ENCODE measurements around the gene CCDC8. TPM values are rescaled to one million over a fixed set of nuclear protein-coding genes. Genes with fewer than 3 reads are reported as not detected.

Gene CCDC8, protein sequence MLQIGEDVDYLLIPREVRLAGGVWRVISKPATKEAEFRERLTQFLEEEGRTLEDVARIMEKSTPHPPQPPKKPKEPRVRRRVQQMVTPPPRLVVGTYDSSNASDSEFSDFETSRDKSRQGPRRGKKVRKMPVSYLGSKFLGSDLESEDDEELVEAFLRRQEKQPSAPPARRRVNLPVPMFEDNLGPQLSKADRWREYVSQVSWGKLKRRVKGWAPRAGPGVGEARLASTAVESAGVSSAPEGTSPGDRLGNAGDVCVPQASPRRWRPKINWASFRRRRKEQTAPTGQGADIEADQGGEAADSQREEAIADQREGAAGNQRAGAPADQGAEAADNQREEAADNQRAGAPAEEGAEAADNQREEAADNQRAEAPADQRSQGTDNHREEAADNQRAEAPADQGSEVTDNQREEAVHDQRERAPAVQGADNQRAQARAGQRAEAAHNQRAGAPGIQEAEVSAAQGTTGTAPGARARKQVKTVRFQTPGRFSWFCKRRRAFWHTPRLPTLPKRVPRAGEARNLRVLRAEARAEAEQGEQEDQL
- total RNA-seq (not detected), total RNA-seq (0 to 0.20 (median 0) reads per million in 172 experiments)
- polyA plus RNA-seq (2013, experiment 1 of 2): not detected
- 1.5 TPM for polyA plus RNA-seq (2013, experiment 2 of 2)

- no peaks in the 10 kb centered on the region for H3K36me3 ChIP-seq (ENCODE audit: insufficient read depth, low read length)
- no peak for TF ChIP-seq CTCF (IDR thresholded peaks at IDR 0.05)
- Mint-ChIP-seq H3K9me3 (no peaks in the 10 kb centered on the region), H3K36me3 (ENCODE audit: low read depth) (no peaks in the 10 kb centered on the region), H3K27me3 (peaks cover 74% of the 10 kb centered on the region), H3K4me3 (no peak within 1 kb of the TSS), H3K27ac (no peak within 1 kb of the TSS), H3K4me1 (ENCODE audit: low read depth) (peaks cover 9% of the 10 kb centered on the region)
- peaks cover 7% of the 10 kb centered on the region for H3K4me1 ChIP-seq (ENCODE audit: insufficient read depth, low read length)
- no peak within 1 kb of the TSS for H3K27ac ChIP-seq (ENCODE audit: low read depth in 1 of 2, low read length in 2 of 2)
- ChIA-PET CTCF (no interaction called here), POLR2A (no interaction called here)
- ATAC-seq (ENCODE audit: poor library complexity): no peak
- no peak within 1 kb of the TSS for H3K4me3 ChIP-seq (ENCODE audit: low read length)
- H3K27me3 ChIP-seq (ENCODE audit: control insufficient read depth in 1 of 2, insufficient read depth in 2 of 2, low read length in 2 of 2): peaks cover 60 to 68% of the 10 kb centered on the region in 2 experiments
- peaks cover 0 to 38% of the 10 kb centered on the region in 2 experiments for H3K9me3 ChIP-seq (ENCODE audit: control insufficient read depth in 1 of 2, insufficient read depth in 1 of 2, low read length in 2 of 2)
- no peak for DNase-seq
- intact Hi-C loops (cut with DNase I, micrococcal nuclease): no loop called here
Measured at GRCh38 chr19:46413262-46414031, at the start of gene CCDC8. Gene CCDC8 (minus strand): TSS chr19:46413564. CDS start chr19:46412810, 754 bp downstream.

- Mint-ChIP-seq H3K4me3 (no peak overlapping the region), H3K27me3 (peaks cover 47% of the 10 kb centered on the region), H3K36me3 (ENCODE audit: low read depth) (no peaks in the 10 kb centered on the region), H3K27ac (no peak overlapping the region), H3K4me1 (ENCODE audit: low read depth) (peaks cover 2% of the 10 kb centered on the region), H3K9me3 (no peaks in the 10 kb centered on the region)
- Histone ChIP-seq H3K9me3 (ENCODE audit: control insufficient read depth in 1 of 2, insufficient read depth in 1 of 2, low read length in 2 of 2) (no peaks in the 10 kb centered on the region), H3K4me1 (ENCODE audit: insufficient read depth, low read length) (no peaks in the 10 kb centered on the region), H3K27ac (ENCODE audit: low read depth in 1 of 2, low read length in 2 of 2) (no peak overlapping the region), H3K36me3 (ENCODE audit: insufficient read depth, low read length) (no peaks in the 10 kb centered on the region), H3K4me3 (ENCODE audit: low read length) (no peak overlapping the region), H3K27me3 (ENCODE audit: control insufficient read depth in 1 of 2, insufficient read depth in 2 of 2, low read length in 2 of 2) (peaks cover 4 to 6% of the 10 kb centered on the region in 2 experiments)
- TF ChIP-seq CTCF (IDR thresholded peaks at IDR 0.05): no peak
- no peak for ATAC-seq (ENCODE audit: poor library complexity)
- ChIA-PET POLR2A (no interaction called here), CTCF (interaction anchor here (0.5 kb wide), 1 partner anchor 379 kb away, joined by 5 read pairs; no protein-coding TSS in a partner anchor)
- DNase-seq: no peak
- intact Hi-C loops (cut with DNase I, micrococcal nuclease): no loop called here
Measured at GRCh38 chr19:46461537-46461936, 48.2 kb upstream of the CCDC8 start.

GRCh38 chr19:46460981-46461380 is 47.6 kb upstream of the CCDC8 start:
- POLR2A ChIA-PET: no interaction called here
- DNase-seq (no peak), ATAC-seq (ENCODE audit: poor library complexity) (no peak)
- Histone ChIP-seq H3K4me1 (ENCODE audit: insufficient read depth, low read length) (no peaks in the 10 kb centered on the region), H3K36me3 (ENCODE audit: insufficient read depth, low read length) (no peaks in the 10 kb centered on the region), H3K9me3 (ENCODE audit: control insufficient read depth in 1 of 2, insufficient read depth in 1 of 2, low read length in 2 of 2) (no peaks in the 10 kb centered on the region), H3K4me3 (ENCODE audit: low read length) (no peak overlapping the region), H3K27me3 (ENCODE audit: control insufficient read depth in 1 of 2, insufficient read depth in 2 of 2, low read length in 2 of 2) (peaks cover 4 to 6% of the 10 kb centered on the region in 2 experiments), H3K27ac (ENCODE audit: low read depth in 1 of 2, low read length in 2 of 2) (no peak overlapping the region)
- no peaks in the 10 kb centered on the region for H3K9me3 Mint-ChIP-seq
- no peaks in the 10 kb centered on the region for H3K36me3 Mint-ChIP-seq (ENCODE audit: low read depth)
- H3K4me1 Mint-ChIP-seq (ENCODE audit: low read depth): no peaks in the 10 kb centered on the region
- CTCF ChIA-PET: interaction anchor here (0.5 kb wide), 1 partner anchor 379 kb away, joined by 5 read pairs; no protein-coding TSS in a partner anchor
- intact Hi-C loops (cut with DNase I, micrococcal nuclease): no loop called here
- H3K27ac Mint-ChIP-seq: no peak overlapping the region
- peaks cover 49% of the 10 kb centered on the region for H3K27me3 Mint-ChIP-seq
- no peak for TF ChIP-seq CTCF (IDR thresholded peaks at IDR 0.05)
- no peak overlapping the region for H3K4me3 Mint-ChIP-seq
